ENCODE results near the gene CALD1. TPM values are rescaled to one million over a fixed set of nuclear protein-coding genes. Genes with fewer than 3 reads are reported as not detected.

The CALD1 gene
- polyA plus RNA-seq, 4 donors: 3.4 to 70.8 (median 45.3) TPM

DNA sequence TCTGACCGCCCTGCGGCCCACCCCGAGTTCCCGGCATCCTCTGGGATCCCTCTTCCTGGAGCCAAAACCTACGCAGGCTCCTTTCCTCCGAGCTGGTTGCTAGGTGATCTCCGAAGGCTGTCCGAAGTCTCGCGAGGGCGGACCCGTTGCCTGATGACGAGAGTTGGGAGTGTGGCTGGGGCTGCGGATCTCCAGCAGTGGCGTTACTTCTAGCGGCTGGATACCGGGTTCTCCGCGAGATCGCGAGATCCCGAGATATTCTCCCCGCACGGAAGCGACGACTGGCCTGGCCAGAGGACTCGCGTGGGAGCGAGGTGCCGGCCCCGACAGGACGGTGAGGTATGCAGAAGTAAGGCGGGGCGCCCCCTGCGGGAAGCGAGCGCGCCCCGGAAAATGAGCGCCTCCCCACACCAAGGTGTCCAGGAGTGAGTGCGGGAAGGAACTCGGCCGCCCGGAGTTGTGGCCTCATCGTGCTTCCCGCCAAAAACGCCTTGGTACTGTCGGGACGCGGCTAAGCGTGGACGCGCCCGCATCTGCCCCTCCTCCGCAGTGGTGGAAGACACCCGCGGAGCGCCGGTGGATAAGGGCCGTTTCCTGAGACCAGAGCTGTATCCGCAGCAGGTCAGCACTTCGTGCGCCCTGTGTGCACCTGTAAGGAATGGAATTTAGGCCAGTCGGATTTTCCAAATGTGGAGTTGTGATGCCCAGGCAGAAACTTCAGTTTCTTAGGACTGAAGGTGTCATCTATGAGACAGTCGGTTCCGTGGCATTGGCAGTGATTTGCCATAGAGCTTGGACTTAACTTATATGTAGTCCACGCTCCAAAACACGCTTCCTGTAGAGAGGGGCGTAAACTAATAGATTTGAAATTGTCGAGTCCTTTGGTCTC is 207.2 kb downstream of the CALD1 start, which contains the start of gene AGBL3:
Gene AGBL3 (plus strand): TSS at position 146 of the 889 bp plus-strand sequence. CDS start 1,426 bp downstream, outside the sequence.
- Histone ChIP-seq H3K36me3 (ENCODE audit: control insufficient read depth in 3 of 3, insufficient read depth in 2 of 3, low read depth in 1 of 3, low read length in 3 of 3) (no peaks in the 10 kb centered on the region), H3K4me3 (ENCODE audit: low read depth in 1 of 3, low read length in 3 of 3) (peak within 1 kb of the TSS; percentile 67 to 83 (median 68)), H3K9me3 (ENCODE audit: control insufficient read depth in 2 of 2, insufficient read depth in 1 of 2, low read depth in 1 of 2, low read length in 1 of 2) (no peaks in the 10 kb centered on the region), H3K27me3 (ENCODE audit: control insufficient read depth in 3 of 3, insufficient read depth in 3 of 3, low read length in 3 of 3) (no peaks in the 10 kb centered on the region), H3K4me1 (ENCODE audit: control insufficient read depth in 3 of 3, insufficient read depth in 2 of 3, low read depth in 1 of 3, low read length in 2 of 3) (peaks cover 0 to 5% (median 0%) of the 10 kb centered on the region in 3 donors), H3K27ac (ENCODE audit: low read depth in 1 of 3, low read length in 2 of 3) (peak within 1 kb of the TSS; percentile 71 to 94 (median 81))
- no peak for FAIRE-seq
- WGBS, 3 donors: 0% methylated on average over 65 to 70 of the region's 70 CpGs
- DNase-seq: peak; percentile 94 to 97

DNA sequence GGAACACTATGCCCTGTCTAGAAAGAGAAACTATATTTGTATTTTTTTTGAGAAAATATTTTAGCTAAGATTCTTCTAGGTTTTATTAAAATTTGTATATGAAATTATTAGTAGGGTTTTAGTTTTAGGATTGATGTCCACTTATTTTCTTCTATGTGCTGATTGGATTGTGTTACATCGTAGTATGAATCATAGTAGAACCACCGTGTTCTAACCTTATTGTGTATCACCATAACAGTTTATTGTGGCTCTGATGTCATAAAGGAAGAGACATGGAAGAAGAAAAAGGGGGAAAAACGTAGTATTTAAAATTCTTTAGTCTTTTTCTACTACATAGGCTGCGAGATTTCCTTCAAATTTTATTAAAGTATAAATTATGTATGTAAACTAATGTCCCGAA is 208.7 kb downstream of the CALD1 start:
- H3K4me3 ChIP-seq (ENCODE audit: low read depth in 1 of 3, low read length in 3 of 3): no peak overlapping the region
- DNase-seq: no peak
- H3K27me3 ChIP-seq (ENCODE audit: control insufficient read depth in 3 of 3, insufficient read depth in 3 of 3, low read length in 3 of 3): no peaks in the 10 kb centered on the region
- no peaks in the 10 kb centered on the region for H3K36me3 ChIP-seq (ENCODE audit: control insufficient read depth in 3 of 3, insufficient read depth in 2 of 3, low read depth in 1 of 3, low read length in 3 of 3)
- no peaks in the 10 kb centered on the region for H3K9me3 ChIP-seq (ENCODE audit: control insufficient read depth in 2 of 2, insufficient read depth in 1 of 2, low read depth in 1 of 2, low read length in 1 of 2)
- no peak for FAIRE-seq
- H3K27ac ChIP-seq (ENCODE audit: low read depth in 1 of 3, low read length in 2 of 3): no peak overlapping the region
- peaks cover 0 to 13% (median 0%) of the 10 kb centered on the region in 3 donors for H3K4me1 ChIP-seq (ENCODE audit: control insufficient read depth in 3 of 3, insufficient read depth in 2 of 3, low read depth in 1 of 3, low read length in 2 of 3)
- WGBS, 3 donors: 83 to 93% (median 89%) methylated on average over 5 of the region's 5 CpGs

DNA sequence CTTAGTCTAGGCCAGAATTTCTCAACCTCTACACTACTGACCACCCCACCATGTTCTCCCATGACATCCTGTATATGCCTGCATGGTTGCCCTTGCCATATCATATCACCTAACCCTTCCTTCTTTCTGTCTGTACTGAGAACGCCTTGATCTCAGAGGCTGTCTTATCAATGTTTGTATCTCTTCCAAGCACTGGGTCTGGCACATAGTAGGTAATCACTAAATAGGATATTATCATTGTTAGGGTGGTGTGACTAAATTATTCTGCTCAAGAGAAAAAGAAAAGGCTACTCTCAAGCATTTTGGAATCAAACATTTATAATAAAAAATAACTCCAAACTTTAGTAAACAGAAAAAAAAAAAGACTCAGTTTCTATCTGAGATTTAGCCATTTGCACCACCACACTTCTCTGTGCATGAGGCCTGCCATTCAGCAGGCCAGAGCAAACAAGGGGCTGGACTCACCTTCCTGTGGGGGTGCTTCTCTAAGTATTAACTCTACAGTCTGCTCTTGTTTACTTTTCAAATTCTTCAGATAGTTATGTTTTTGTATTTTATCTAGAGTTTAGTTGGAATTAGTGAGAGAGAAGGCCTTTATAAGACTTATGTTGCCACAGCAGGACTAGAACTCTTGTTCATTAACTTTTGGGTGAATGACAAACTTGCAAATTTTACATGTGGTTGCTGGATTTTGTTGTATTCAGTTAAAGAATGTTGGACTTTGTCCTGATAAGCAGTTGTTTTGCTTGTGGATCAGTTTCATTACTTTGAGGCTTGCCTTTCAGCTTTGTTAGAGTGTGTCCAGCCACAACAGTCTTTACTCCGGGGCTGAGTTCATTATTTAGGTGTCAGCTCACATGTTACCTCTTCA is 212.3 kb downstream of the CALD1 start:
- DNase-seq (peak; percentile 8 to 35), FAIRE-seq (no peak)
- peak overlapping the region in 2 of 3 donors; percentile 3 to 41 for H3K27ac ChIP-seq (ENCODE audit: low read depth in 1 of 3, low read length in 2 of 3)
- WGBS, 3 donors: 47 to 64% (median 57%) methylated on average over 2 of the region's 2 CpGs
- H3K4me3 ChIP-seq (ENCODE audit: low read depth in 1 of 3, low read length in 3 of 3): no peak overlapping the region
- H3K36me3 ChIP-seq (ENCODE audit: control insufficient read depth in 3 of 3, insufficient read depth in 2 of 3, low read depth in 1 of 3, low read length in 3 of 3): peaks cover 0 to 3% (median 0%) of the 10 kb centered on the region in 3 donors
- H3K27me3 ChIP-seq (ENCODE audit: control insufficient read depth in 3 of 3, insufficient read depth in 3 of 3, low read length in 3 of 3): no peaks in the 10 kb centered on the region
- H3K9me3 ChIP-seq (ENCODE audit: control insufficient read depth in 2 of 2, insufficient read depth in 1 of 2, low read depth in 1 of 2, low read length in 1 of 2): no peaks in the 10 kb centered on the region
- H3K4me1 ChIP-seq (ENCODE audit: control insufficient read depth in 3 of 3, insufficient read depth in 2 of 3, low read depth in 1 of 3, low read length in 2 of 3): peaks cover 0 to 13% (median 0%) of the 10 kb centered on the region in 3 donors

DNA sequence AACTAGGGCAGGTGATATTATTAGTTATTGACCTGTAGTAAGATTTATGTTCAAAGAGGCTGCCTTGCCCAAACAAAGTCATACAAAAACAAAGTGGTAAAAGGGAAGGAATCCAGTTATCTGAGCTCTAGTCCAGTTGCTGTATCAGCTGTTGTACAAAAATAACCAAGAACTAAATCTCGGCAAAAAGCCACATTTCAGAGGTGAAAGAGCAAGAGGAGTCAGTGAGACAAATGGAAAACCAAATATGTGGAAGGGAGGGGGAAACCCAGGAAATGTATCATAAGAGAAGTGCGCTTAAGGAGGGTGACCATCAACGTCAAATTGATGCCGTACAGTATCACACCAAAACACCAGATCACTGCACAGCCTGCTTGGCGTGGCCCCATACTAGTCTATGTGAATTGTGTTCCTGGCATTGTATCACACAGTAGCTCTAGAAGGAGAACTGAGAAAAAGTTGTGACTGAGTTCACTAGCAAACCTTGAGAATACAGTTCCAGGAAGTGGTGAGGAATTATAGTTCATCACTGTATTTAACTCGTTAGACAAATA is 213.3 kb downstream of the CALD1 start:
- 58 to 79% (median 59%) methylated on average over 6 of the region's 6 CpGs for WGBS, 3 donors
- Histone ChIP-seq H3K27me3 (ENCODE audit: control insufficient read depth in 3 of 3, insufficient read depth in 3 of 3, low read length in 3 of 3) (no peaks in the 10 kb centered on the region), H3K27ac (ENCODE audit: low read depth in 1 of 3, low read length in 2 of 3) (peak overlapping the region in 1 of 3 donors; percentile 68), H3K9me3 (ENCODE audit: control insufficient read depth in 2 of 2, insufficient read depth in 1 of 2, low read depth in 1 of 2, low read length in 1 of 2) (no peaks in the 10 kb centered on the region), H3K4me3 (ENCODE audit: low read depth in 1 of 3, low read length in 3 of 3) (no peak overlapping the region), H3K4me1 (ENCODE audit: control insufficient read depth in 3 of 3, insufficient read depth in 2 of 3, low read depth in 1 of 3, low read length in 2 of 3) (peaks cover 0 to 13% (median 4%) of the 10 kb centered on the region in 3 donors), H3K36me3 (ENCODE audit: control insufficient read depth in 3 of 3, insufficient read depth in 2 of 3, low read depth in 1 of 3, low read length in 3 of 3) (peaks cover 0 to 3% (median 0%) of the 10 kb centered on the region in 3 donors)
- no peak for DNase-seq
- FAIRE-seq: no peak

DNA sequence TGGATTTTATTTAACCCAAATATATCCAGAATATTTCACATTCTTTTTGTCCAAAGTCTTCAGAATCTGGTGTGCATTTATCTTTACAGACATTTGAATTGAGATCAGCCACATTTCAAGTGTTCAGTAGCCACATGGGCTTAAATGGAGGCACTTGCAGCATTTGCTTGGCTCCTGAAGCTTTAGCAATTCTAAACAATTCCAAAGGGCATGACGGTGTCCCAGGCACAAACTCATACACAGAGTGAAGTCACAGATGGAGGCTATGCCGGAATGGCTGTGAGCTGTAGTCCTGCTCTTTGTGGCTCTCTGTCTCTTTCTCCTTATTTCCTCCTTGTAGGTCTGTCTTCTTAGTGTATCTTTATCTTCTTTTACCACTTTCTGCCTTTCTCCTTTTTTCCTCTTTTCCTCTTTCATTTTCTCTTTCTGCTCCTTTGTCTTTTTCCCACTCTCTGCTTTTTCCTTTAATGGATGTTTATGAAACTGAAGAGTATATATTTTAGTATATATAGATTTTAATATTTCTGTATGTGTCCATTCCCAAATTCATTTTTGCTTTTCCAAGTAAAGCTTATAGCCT is 214.5 kb downstream of the CALD1 start:
- Histone ChIP-seq H3K27ac (ENCODE audit: low read depth in 1 of 3, low read length in 2 of 3) (peak overlapping the region in 1 of 3 donors; percentile 68), H3K4me1 (ENCODE audit: control insufficient read depth in 3 of 3, insufficient read depth in 2 of 3, low read depth in 1 of 3, low read length in 2 of 3) (peaks cover 0 to 13% (median 4%) of the 10 kb centered on the region in 3 donors), H3K27me3 (ENCODE audit: control insufficient read depth in 3 of 3, insufficient read depth in 3 of 3, low read length in 3 of 3) (no peaks in the 10 kb centered on the region), H3K36me3 (ENCODE audit: control insufficient read depth in 3 of 3, insufficient read depth in 2 of 3, low read depth in 1 of 3, low read length in 3 of 3) (peaks cover 0 to 3% (median 0%) of the 10 kb centered on the region in 3 donors), H3K9me3 (ENCODE audit: control insufficient read depth in 2 of 2, insufficient read depth in 1 of 2, low read depth in 1 of 2, low read length in 1 of 2) (no peaks in the 10 kb centered on the region), H3K4me3 (ENCODE audit: low read depth in 1 of 3, low read length in 3 of 3) (no peak overlapping the region)
- no peak for FAIRE-seq
- WGBS, 3 donors: 77 to 92% (median 91%) methylated on average over 2 of the region's 2 CpGs
- no peak for DNase-seq

DNA sequence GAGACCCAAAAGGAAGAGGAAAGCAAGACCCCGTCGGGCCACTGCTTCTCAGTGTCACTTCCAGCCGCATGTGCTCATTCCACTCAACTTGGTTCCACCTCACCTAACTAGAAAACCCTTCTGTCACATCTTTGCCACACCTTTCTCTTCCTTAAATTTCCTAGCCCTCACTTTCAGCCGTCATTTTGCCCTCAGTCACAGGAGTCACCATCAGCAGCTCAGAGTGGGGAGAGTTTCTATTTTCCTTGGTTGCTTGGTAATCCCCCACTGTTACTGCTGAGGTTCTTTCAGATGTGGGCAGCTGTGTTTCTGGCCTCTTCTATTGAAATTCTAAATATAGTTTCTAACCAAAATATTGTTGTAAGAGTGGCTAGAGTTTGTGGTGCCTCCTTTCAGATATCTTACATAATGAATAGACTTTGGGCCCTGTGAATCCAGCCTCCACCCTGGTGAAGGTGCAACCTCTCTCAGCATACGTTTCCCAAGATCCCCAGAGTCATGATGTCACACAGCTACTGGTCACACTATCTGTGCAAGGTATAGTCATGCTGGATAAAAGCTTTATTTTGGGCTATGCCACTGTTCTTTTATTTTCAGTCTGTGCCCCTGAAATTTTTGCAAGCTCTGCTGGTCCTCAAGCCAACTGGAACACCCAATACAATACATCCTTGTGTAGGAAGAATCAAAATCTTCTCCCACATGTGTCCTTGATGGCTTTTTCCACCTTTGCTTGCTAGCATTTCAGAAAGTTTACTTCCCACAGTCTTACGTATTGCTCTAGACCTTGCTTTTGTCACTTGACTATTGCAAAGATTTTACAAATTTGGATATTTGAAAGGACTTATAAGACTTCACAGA is 216.0 kb downstream of the CALD1 start:
- no peak for FAIRE-seq
- 53 to 68% (median 60%) methylated on average over 6 of the region's 6 CpGs for WGBS, 3 donors

DNA sequence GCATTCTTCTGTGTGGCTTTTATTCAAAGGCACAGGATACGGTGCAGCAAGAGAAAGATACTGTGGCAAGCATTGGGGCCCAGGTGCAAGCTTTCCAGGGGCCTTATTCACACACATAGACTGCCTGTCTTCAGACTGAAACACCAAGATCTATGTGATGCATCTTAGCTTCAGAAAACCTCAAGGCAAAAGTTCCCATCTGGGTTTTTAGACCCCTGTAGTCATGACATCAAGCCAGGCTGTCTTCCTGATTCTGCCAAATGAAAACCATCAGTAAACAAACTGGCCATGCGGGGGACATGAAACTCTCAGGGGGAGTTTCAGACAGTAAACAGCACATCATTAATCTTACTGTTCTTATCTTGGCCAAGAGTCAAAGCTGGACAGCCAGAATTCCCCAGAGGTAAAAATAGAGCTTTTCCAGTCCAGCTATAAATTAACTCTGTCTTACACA is 216.7 kb downstream of the CALD1 start:
- H3K9me3 ChIP-seq (ENCODE audit: control insufficient read depth in 2 of 2, insufficient read depth in 1 of 2, low read depth in 1 of 2, low read length in 1 of 2): no peaks in the 10 kb centered on the region
- H3K4me1 ChIP-seq (ENCODE audit: control insufficient read depth in 3 of 3, insufficient read depth in 2 of 3, low read depth in 1 of 3, low read length in 2 of 3): peaks cover 0 to 11% (median 4%) of the 10 kb centered on the region in 3 donors
- H3K36me3 ChIP-seq (ENCODE audit: control insufficient read depth in 3 of 3, insufficient read depth in 2 of 3, low read depth in 1 of 3, low read length in 3 of 3): peaks cover 0 to 3% (median 0%) of the 10 kb centered on the region in 3 donors
- H3K27me3 ChIP-seq (ENCODE audit: control insufficient read depth in 3 of 3, insufficient read depth in 3 of 3, low read length in 3 of 3): no peaks in the 10 kb centered on the region
- FAIRE-seq (no peak), DNase-seq (no peak)
- no peak overlapping the region for H3K4me3 ChIP-seq (ENCODE audit: low read depth in 1 of 3, low read length in 3 of 3)
- H3K27ac ChIP-seq (ENCODE audit: low read depth in 1 of 3, low read length in 2 of 3): peak overlapping the region in 1 of 3 donors; percentile 80
- 58 to 89% (median 70%) methylated on average over 2 of the region's 2 CpGs for WGBS, 3 donors

More for the DNA sequence above, 216.0 kb downstream of the CALD1 start:
- no peak overlapping the region for H3K4me3 ChIP-seq (ENCODE audit: low read depth in 1 of 3, low read length in 3 of 3)
- H3K27me3 ChIP-seq (ENCODE audit: control insufficient read depth in 3 of 3, insufficient read depth in 3 of 3, low read length in 3 of 3): no peaks in the 10 kb centered on the region
- no peaks in the 10 kb centered on the region for H3K9me3 ChIP-seq (ENCODE audit: control insufficient read depth in 2 of 2, insufficient read depth in 1 of 2, low read depth in 1 of 2, low read length in 1 of 2)
- peak overlapping the region in 2 of 3 donors; percentile 17 to 80 for H3K27ac ChIP-seq (ENCODE audit: low read depth in 1 of 3, low read length in 2 of 3)
- peak in 1 of 2 donors; percentile 22 for DNase-seq
- H3K36me3 ChIP-seq (ENCODE audit: control insufficient read depth in 3 of 3, insufficient read depth in 2 of 3, low read depth in 1 of 3, low read length in 3 of 3): peaks cover 0 to 3% (median 0%) of the 10 kb centered on the region in 3 donors
- peaks cover 0 to 13% (median 4%) of the 10 kb centered on the region in 3 donors for H3K4me1 ChIP-seq (ENCODE audit: control insufficient read depth in 3 of 3, insufficient read depth in 2 of 3, low read depth in 1 of 3, low read length in 2 of 3)

Data from small intestine (tissue), 7 donors.